Activated CD8-positive, alpha-beta T cell treated with anti-CD3 and anti-CD28 coated beads for 36 hours (primary cell): ENCODE data around the gene KCNA10. TPM values are rescaled to one million over a fixed set of nuclear protein-coding genes. Genes with fewer than 3 reads are reported as not detected.

Source experiments
- ATAC-seq: fragments of 200-7000 bp; cut with Tn5 transposase; one replicate; pipeline ENCODE4 v1.10.0; 2021; ENCODE audit warnings: mild to moderate bottlenecking, moderate library complexity
- CTCF ChIA-PET: fragments of 350-600 bp; sonication (Branson Sonifier 250); formaldehyde crosslinking; loops from one replicate; lab custom pipeline; 2021; ENCODE audit warnings: antibody characterized with exemption; lab: Charles Lee
- POLR2A ChIA-PET: fragments of 350-600 bp; sonication (Branson Sonifier 250); formaldehyde crosslinking; loops from one replicate; lab custom pipeline; 2021; ENCODE audit warnings: antibody characterized with exemption; lab: Charles Lee
- DNase-seq: peaks from one replicate; pipeline ENCODE4 v3.0.0-alpha.2; 2020
- H3K27ac Mint-ChIP-seq: one replicate; pipeline ENCODE4 v1.8.0; 2021; ENCODE audit warnings: mild to moderate bottlenecking, mixed read lengths
- H3K27me3 Mint-ChIP-seq: one replicate; pipeline ENCODE4 v1.8.0; 2021; ENCODE audit warnings: mixed read lengths
- H3K36me3 Mint-ChIP-seq: one replicate; pipeline ENCODE4 v1.8.0; 2021; ENCODE audit warnings: low read depth, mixed read lengths
- H3K4me1 Mint-ChIP-seq: one replicate; pipeline ENCODE4 v1.8.0; 2021; ENCODE audit warnings: low read depth, mixed read lengths
- H3K4me3 Mint-ChIP-seq: one replicate; pipeline ENCODE4 v1.8.0; 2021; ENCODE audit warnings: mild to moderate bottlenecking, moderate library complexity, mixed read lengths
- H3K9me3 Mint-ChIP-seq: one replicate; pipeline ENCODE4 v1.8.0; 2021; ENCODE audit warnings: mixed read lengths
- CTCF ChIP-seq: fragments of 200-600 bp; IDR thresholded peaks from one replicate; pipeline ENCODE4 v1.8.0; 2022; ENCODE audit warnings: antibody characterized with exemption, mild to moderate bottlenecking
- intact Hi-C: fragments of 100-400 bp; cut with micrococcal nuclease; formaldehyde crosslinking; loops from one replicate; pipeline ENCODE4 v1.10.0; 2022
- total RNA-seq, 2 experiments: library from RNA; stranded (reverse); gene quantifications; one replicate each; pipeline ENCODE4 v1.2.3, GENCODE V29; 2021

Gene KCNA10
- total RNA-seq, result not detected

DNA sequence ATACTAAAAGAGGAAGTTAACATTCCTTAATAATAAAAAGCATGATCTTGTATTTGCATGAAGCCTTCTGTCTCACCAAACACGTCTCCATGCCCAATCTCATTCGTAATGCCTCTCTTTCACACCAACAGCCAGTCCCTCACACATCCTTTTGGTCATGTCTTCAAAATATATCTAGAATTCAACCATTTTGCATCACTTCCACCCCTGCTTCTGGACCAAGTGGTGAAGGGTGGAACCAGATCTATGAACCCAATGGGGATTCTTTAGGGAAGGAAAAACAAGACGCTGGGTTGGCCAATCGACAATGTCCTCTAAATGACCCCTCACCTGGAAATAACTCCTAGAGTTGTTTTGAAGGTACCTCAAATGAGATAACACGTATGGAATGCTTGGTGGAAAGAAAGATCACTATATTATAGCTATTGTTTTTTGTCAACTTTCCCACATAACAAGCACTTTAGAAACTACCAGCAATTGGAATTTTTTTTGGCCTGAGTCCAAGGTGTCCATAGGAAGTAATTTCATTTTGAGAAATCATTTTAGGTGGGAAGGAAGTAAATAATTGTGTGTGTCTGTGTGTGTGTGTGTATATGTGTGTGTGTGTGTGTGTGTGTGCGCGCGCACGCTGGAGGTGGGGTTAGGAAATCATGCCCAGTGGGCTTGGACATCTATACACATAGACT lies at the start of gene KCNA10:
Gene KCNA10, minus strand, starts transcription at position 51 of the 686 bp plus-strand sequence. CDS start 388 bp downstream, outside the sequence.
- POLR2A ChIA-PET, result no interaction called here
- intact Hi-C loops, result no loop called here
- H3K27me3 Mint-ChIP-seq, result peaks cover 10% of the 10 kb centered on the region
- ATAC-seq (no peak), DNase-seq (no peak)
- TF ChIP-seq CTCF, result no peak
- no peak within 1 kb of the TSS for H3K27ac Mint-ChIP-seq
- H3K9me3 Mint-ChIP-seq, result no peaks in the 10 kb centered on the region
- CTCF ChIA-PET, result interaction anchor here (1.0 to 11.2 kb wide), 5 partner anchors 13 to 263 kb away, joined by 3 to 114 read pairs (median 4); no protein-coding TSS in a partner anchor
- no peaks in the 10 kb centered on the region for H3K4me1 Mint-ChIP-seq
- no peaks in the 10 kb centered on the region for H3K36me3 Mint-ChIP-seq
- H3K4me3 Mint-ChIP-seq, result no peak within 1 kb of the TSS

DNA sequence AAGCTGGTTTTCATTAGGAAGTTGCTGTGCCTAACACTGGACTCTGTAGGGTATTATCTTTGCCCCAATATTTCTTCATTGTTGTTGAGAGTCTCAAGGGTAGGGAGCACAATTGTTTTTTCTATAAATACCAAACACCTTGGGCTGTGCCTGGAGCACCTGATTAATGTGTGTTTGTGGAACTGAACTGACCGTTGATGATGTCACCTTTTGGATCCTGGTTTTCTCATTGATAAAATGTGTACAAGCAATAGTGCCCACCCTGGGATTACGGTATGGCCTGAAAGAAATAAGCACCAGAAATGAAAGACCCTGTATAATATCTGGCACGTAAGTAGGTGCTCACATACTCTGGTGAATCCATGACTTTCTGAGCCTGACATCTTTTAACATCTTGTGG lies 47.9 kb upstream of the KCNA10 start:
- DNase-seq (no peak), ATAC-seq (no peak)
- TF ChIP-seq CTCF, result no peak
- ChIA-PET CTCF (interaction anchor here (1.1 to 3.3 kb wide), 2 partner anchors 12 to 199 kb away, joined by 3 to 14 read pairs; no protein-coding TSS in a partner anchor), POLR2A (no interaction called here)
- Mint-ChIP-seq H3K27me3 (peaks cover 11% of the 10 kb centered on the region), H3K36me3 (no peaks in the 10 kb centered on the region), H3K9me3 (no peaks in the 10 kb centered on the region), H3K4me1 (no peaks in the 10 kb centered on the region), H3K27ac (no peak overlapping the region), H3K4me3 (no peak overlapping the region)
- intact Hi-C loops, result no loop called here

DNA sequence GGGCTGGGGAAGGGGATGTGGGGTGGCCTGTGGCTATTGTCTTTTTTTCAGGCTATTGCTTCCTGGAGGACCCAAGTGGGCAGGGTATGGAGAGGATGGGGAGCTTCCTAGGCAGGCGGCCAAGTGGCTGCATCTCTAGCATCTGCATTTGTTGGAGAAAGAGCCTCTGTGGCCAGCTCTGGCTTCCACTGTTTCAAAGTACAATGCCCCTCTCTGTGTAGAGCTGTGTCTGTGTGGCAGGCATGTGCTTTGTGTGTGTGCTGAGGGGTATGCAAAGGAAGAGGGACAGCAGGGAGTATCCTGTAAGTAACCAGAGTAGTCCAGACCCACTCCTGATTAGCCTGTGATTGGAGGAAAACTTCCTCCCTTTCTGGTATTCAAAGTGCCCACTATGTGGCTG lies 46.6 kb upstream of the KCNA10 start:
- no peak overlapping the region for H3K27ac Mint-ChIP-seq
- ATAC-seq, result no peak
- H3K9me3 Mint-ChIP-seq, result no peaks in the 10 kb centered on the region
- no peak for DNase-seq
- ChIA-PET POLR2A (no interaction called here), CTCF (interaction anchor here (0.5 to 1.0 kb wide), 2 partner anchors 359 to 833 kb away, joined by 3 read pairs; no protein-coding TSS in a partner anchor)
- H3K36me3 Mint-ChIP-seq, result no peaks in the 10 kb centered on the region
- intact Hi-C loops, result no loop called here
- peaks cover 5% of the 10 kb centered on the region for H3K27me3 Mint-ChIP-seq
- TF ChIP-seq CTCF, result no peak
- no peaks in the 10 kb centered on the region for H3K4me1 Mint-ChIP-seq
- no peak overlapping the region for H3K4me3 Mint-ChIP-seq

DNA sequence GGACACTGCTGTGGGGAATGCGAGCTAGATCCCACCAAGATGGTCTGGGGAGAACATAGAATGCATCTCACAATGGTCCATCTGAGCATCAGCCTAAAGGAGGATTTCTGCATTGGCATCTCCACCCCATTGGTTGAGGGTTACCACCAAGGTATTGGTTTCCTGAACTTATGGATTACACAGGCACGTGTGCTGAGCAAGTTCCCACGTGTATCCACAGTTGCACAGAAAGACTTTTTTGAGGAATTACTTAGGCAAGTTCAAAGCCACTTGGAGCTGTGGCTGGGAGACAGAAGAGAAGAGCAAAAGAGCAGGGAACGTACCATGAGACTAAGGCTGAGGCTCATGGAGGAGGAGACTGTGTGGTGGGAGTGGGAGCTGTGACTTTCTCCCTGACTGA lies 44.1 kb upstream of the KCNA10 start:
- no peaks in the 10 kb centered on the region for H3K36me3 Mint-ChIP-seq
- ATAC-seq, result no peak
- ChIA-PET CTCF (interaction anchor here (1.5 to 1.6 kb wide), 2 partner anchors 39 to 218 kb away, joined by 4 to 5 read pairs; no protein-coding TSS in a partner anchor), POLR2A (interaction anchor here (1.0 to 1.1 kb wide), 2 partner anchors 11 to 31 kb away, joined by 3 read pairs; no protein-coding TSS in a partner anchor)
- no peak overlapping the region for H3K4me3 Mint-ChIP-seq
- H3K27ac Mint-ChIP-seq, result no peak overlapping the region
- intact Hi-C loops, result no loop called here
- no peaks in the 10 kb centered on the region for H3K9me3 Mint-ChIP-seq
- peaks cover 3% of the 10 kb centered on the region for H3K27me3 Mint-ChIP-seq
- no peaks in the 10 kb centered on the region for H3K4me1 Mint-ChIP-seq
- no peak for DNase-seq
- TF ChIP-seq CTCF, result no peak

DNA sequence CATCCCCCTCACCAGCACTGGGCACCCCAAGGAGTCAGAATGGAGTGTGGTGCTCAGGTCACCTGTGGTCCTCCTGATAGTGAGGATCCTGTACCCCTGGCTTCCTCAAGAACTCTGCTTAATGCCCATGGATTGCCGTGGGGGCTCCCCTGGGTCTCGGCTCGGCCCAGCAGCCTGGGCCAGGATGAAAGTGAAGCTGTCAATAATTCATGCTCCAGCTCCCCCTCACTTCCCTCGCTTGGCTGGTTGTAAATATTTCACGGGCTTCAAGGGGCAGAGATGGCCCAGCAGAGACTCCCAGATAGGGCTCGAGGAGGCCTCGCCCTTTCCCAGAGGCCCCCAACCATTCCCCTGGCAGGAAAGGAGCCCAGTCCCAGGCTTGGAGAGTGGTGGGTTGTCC lies 42.6 kb upstream of the KCNA10 start:
- Mint-ChIP-seq H3K4me1 (no peaks in the 10 kb centered on the region), H3K27ac (no peak overlapping the region), H3K9me3 (no peaks in the 10 kb centered on the region), H3K36me3 (no peaks in the 10 kb centered on the region), H3K4me3 (no peak overlapping the region), H3K27me3 (peaks cover 8% of the 10 kb centered on the region)
- ATAC-seq (no peak), DNase-seq (no peak)
- CTCF ChIA-PET, result interaction anchor here (1.1 to 1.6 kb wide), 3 partner anchors 17 to 219 kb away, joined by 3 to 5 read pairs (median 4); no protein-coding TSS in a partner anchor
- POLR2A ChIA-PET, result no interaction called here
- intact Hi-C loops, result no loop called here
- no peak for TF ChIP-seq CTCF
